Measurements from ENCODE around the gene THSD4. TPM values are rescaled to one million over a fixed set of nuclear protein-coding genes. Genes with fewer than 3 reads are reported as not detected.

Gene THSD4
- total RNA-seq, 2 experiments from 2014 or later, result not detected

DNA sequence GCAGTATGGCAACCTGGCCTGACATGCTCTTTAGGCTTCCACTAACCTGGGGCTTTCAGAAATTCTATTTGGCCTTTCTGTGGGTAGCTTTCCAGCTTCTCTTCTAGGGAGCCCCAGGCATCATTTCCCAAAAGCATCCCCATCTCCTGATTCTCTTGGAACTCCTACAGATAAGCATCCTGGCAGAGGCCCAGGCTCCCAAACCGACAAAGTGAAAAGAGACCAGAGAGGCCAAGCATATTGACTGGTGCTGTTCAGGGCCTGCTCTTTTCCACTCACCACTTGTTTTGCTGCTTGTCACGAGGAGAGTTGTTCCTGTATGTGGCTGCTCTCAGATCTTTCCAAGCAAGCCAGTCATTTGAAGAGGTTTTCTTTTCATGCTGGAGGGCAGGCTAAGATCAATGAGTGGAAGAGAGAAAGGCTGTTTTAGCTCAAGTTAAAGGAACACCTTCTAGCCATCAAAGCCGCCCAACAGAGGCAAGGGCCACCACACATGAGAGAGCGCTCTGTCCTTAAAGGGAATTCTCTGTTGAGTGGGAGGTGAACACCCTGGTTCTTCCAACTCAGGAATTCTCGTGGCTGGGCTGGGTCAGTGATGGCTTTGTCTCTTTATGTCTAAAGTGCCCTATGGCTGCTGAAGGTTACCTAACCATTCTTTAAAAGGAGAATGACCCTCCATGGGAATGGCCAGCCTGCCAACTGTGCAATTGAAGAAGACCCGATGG, 664.0 kb downstream of the THSD4 start:
- Mint-ChIP-seq H3K27ac (no peak overlapping the region), H3K4me1 (ENCODE audit: low read depth) (peaks cover 15% of the 10 kb centered on the region), H3K36me3 (no peaks in the 10 kb centered on the region), H3K9me3 (no peaks in the 10 kb centered on the region), H3K4me3 (no peak overlapping the region), H3K27me3 (peaks cover 15% of the 10 kb centered on the region)
- no peak for DNase-seq
- intact Hi-C loops (cut with micrococcal nuclease), result no loop called here
- CTCF ChIA-PET, result interaction anchor here (0.5 to 5.4 kb wide), 7 partner anchors 20 to 377 kb away, joined by 3 to 44 read pairs (median 5); no protein-coding TSS in a partner anchor
- POLR2A ChIA-PET, result no interaction called here

DNA sequence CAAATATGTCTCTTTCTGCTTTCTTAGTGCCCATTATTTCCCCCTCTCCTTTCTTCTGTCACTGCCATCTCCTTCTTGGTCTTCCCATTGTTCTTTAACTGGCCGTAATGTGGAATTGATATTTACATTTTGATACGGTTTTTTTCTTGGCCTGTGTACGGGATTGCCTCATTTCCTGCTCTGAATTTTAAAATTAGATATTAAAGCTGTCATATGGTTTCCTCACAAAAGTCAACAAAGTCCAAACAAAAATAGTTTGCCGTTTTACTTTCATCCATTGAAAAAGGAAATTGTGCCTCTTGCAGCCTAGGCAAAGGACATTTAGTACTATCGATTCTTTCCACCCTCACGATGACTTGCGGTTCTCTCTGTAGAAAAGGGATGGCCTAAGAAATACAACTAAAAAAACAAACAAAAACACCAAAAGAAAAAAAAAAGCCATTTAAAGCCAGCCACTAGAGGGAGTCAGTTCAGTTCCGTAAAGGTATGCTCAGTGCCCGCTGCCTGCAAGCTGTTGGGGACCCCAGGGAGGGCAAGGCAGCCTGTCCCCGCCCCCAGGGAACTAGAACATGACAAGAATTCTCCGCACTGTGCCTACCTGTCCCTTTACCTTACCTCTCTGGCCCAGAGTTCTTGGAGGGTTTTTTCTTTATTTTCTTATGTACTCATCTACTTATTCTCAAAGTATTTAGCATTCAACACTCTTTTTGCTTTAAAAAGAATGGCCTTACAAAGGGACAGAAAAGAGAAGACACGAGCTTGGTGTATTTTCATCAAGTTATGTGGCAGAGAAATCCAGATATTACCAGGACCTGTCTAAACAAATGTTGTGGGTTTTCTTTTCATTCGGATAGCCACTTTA, 665.1 kb downstream of the THSD4 start:
- POLR2A ChIA-PET, result interaction anchor here (1.7 kb wide), 1 partner anchor 28 kb away, joined by 3 read pairs; no protein-coding TSS in a partner anchor
- Mint-ChIP-seq H3K9me3 (no peaks in the 10 kb centered on the region), H3K4me1 (ENCODE audit: low read depth) (peaks cover 15% of the 10 kb centered on the region), H3K27ac (no peak overlapping the region), H3K4me3 (no peak overlapping the region), H3K36me3 (no peaks in the 10 kb centered on the region), H3K27me3 (peaks cover 25% of the 10 kb centered on the region)
- CTCF ChIA-PET, result interaction anchor here (0.7 to 5.4 kb wide), 9 partner anchors 9 to 383 kb away, joined by 3 to 44 read pairs (median 7); no protein-coding TSS in a partner anchor
- DNase-seq, result peak; percentile 40
- intact Hi-C loops (cut with micrococcal nuclease), result loop anchor here (1.0 kb wide), 1 partner anchor 376 kb away; no protein-coding TSS in a partner anchor

DNA sequence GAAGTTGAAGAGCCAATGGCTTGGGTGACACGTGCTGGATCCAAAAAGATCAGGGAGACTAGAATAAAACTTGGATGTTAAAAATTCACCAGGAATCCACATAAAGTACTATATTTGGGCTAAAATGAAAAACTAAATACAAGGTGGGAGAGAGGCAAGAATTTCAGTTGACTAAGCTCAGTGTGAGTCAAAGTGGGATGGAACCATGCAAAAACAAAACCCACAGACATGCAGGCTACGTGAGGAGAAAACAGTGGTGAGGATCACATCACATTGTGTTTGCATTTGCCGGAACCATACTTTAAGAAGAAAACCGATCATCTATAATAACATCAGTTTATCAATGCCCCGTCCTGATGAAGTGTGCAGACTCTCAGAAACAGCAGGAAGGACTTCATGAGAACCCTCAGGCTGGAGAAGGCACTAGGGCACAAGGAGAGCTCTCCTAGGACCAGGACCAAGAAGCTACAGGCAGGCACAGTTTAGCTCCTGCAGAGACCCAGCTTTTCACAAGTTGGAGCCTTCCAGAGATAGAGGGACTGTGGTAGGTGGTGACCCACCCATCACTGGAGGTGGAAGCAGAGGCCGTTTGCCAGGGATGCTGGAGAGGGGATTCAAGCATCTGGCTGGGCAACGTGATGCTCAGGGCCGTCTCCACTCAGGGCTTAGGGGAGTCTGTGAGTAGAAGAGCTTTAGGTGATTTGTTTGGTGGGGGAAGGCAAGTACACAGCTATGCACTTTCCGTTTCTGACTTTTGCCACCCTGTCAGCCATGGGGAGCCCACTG, 666.1 kb downstream of the THSD4 start:
- no peaks in the 10 kb centered on the region for H3K9me3 Mint-ChIP-seq
- H3K36me3 Mint-ChIP-seq, result no peaks in the 10 kb centered on the region
- peak; percentile 42 for DNase-seq
- intact Hi-C loops (cut with micrococcal nuclease), result no loop called here
- no peak overlapping the region for H3K4me3 Mint-ChIP-seq
- H3K4me1 Mint-ChIP-seq (ENCODE audit: low read depth), result peaks cover 15% of the 10 kb centered on the region
- H3K27ac Mint-ChIP-seq, result no peak overlapping the region
- POLR2A ChIA-PET, result interaction anchor here (1.7 kb wide), 1 partner anchor 29 kb away, joined by 3 read pairs; no protein-coding TSS in a partner anchor
- H3K27me3 Mint-ChIP-seq, result peaks cover 27% of the 10 kb centered on the region
- CTCF ChIA-PET, result interaction anchor here (0.7 to 5.4 kb wide), 8 partner anchors 10 to 395 kb away, joined by 3 to 44 read pairs (median 7); no protein-coding TSS in a partner anchor

DNA sequence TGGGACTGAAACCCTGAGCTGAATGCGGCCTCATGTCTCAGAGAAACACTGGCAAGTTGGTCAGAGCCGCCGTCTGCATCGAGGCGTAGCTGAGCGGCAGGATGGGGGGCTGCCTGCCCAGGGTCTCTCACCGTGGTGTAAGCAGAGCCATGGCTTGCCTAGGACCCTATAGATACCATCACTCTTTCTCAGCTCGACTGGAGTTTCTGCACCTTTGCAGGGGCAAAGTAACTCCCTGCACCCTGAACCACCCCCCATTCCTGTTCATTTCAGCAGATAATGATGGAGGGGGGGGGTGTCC, 666.6 kb downstream of the THSD4 start:
- intact Hi-C loops (cut with micrococcal nuclease), result no loop called here
- no peaks in the 10 kb centered on the region for H3K9me3 Mint-ChIP-seq
- no peak overlapping the region for H3K27ac Mint-ChIP-seq
- H3K4me3 Mint-ChIP-seq, result no peak overlapping the region
- ChIA-PET POLR2A (no interaction called here), CTCF (interaction anchor here (0.7 to 5.4 kb wide), 6 partner anchors 10 to 395 kb away, joined by 4 to 44 read pairs (median 11); no protein-coding TSS in a partner anchor)
- no peak for DNase-seq
- peaks cover 15% of the 10 kb centered on the region for H3K4me1 Mint-ChIP-seq (ENCODE audit: low read depth)
- H3K36me3 Mint-ChIP-seq, result no peaks in the 10 kb centered on the region
- H3K27me3 Mint-ChIP-seq, result peaks cover 27% of the 10 kb centered on the region

DNA sequence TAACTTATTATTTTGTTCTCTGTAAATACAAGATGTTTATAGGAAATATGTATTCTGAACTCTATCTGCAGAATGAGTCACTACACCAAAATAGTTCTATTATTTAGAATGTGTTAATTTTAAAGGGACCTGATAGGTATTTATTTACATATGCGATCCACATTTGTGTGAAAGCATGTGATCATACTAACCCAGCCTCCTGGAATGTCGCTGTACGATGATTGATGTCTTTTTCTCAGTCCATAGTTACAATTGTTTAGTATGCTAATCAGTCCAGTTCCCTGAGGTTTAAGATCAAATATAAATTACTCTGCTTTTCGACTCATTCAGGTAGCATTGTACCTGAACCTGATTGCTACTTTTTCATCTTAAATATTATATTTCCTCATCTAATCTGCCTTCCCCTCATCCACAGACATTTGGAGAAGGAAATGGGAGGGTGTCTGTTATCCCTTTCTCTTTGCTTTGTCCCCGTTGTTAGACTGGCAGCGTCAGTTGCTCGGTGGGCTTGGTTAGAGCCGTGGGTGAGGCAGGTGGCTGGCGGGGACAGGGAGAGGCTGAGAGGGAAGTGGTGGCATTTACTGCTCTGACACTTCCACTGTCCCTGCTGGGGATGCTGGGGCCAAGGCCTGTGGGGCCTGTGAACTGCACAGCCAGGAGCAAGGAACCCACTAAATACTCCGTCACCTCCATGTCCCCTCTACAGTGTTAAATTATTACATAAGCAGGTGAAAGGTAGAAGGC, 667.3 kb downstream of the THSD4 start:
- intact Hi-C loops (cut with micrococcal nuclease), result no loop called here
- Mint-ChIP-seq H3K27me3 (peaks cover 27% of the 10 kb centered on the region), H3K27ac (no peak overlapping the region), H3K4me3 (no peak overlapping the region), H3K4me1 (ENCODE audit: low read depth) (peaks cover 15% of the 10 kb centered on the region), H3K9me3 (no peaks in the 10 kb centered on the region), H3K36me3 (no peaks in the 10 kb centered on the region)
- CTCF ChIA-PET, result interaction anchor here (1.9 to 5.4 kb wide), 2 partner anchors 39 to 374 kb away, joined by 9 to 44 read pairs; no protein-coding TSS in a partner anchor
- DNase-seq, result no peak
- POLR2A ChIA-PET, result no interaction called here

DNA sequence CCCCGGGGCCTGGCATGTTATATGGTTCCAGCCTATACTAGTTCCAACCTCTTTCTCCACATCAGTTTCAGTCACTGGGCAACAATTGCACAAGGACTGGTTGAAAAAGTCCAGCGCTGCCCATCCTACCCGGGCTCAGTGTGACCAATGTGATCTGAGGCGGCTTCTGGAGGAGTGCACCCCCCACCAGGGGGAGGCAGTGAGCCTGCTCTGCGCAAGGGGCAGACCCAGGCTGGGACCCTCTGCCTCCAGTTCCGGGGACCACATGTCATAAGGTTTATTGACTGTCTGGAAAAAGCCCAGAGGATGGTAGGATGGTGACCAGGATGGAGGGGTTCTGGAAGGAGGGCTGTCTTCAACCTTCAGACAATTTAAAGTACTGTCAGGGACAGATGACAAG, 669.4 kb downstream of the THSD4 start:
- ChIA-PET CTCF (interaction anchor here (0.8 to 1.6 kb wide), 4 partner anchors 15 to 372 kb away, joined by 3 to 10 read pairs (median 4); no protein-coding TSS in a partner anchor), POLR2A (no interaction called here)
- peak; percentile 20 for DNase-seq
- H3K4me3 Mint-ChIP-seq, result no peak overlapping the region
- no peaks in the 10 kb centered on the region for H3K36me3 Mint-ChIP-seq
- intact Hi-C loops (cut with micrococcal nuclease), result no loop called here
- H3K9me3 Mint-ChIP-seq, result no peaks in the 10 kb centered on the region
- peaks cover 15% of the 10 kb centered on the region for H3K4me1 Mint-ChIP-seq (ENCODE audit: low read depth)
- no peak overlapping the region for H3K27ac Mint-ChIP-seq
- peaks cover 29% of the 10 kb centered on the region for H3K27me3 Mint-ChIP-seq

DNA sequence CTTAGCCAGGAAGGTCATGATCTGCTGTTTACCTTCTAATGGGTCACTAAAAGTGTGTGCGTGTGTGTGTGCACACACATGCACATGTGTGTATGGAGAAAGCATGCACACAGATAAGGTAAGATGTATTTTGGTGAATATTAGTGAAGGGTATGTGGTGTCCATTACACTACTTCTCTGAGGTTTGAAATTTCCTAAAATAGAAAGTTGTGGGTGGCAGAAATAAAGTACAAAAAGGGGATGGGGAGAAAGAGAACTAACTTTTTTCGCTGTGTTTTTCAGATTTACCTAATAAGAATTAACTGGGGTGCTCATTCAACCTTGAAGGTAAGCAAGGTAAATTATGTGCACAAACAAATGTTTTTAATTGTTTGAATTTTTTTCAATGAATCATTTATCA, 670.7 kb downstream of the THSD4 start:
- Mint-ChIP-seq H3K36me3 (no peaks in the 10 kb centered on the region), H3K27ac (no peak overlapping the region), H3K4me1 (ENCODE audit: low read depth) (peaks cover 8% of the 10 kb centered on the region), H3K27me3 (peaks cover 23% of the 10 kb centered on the region), H3K4me3 (no peak overlapping the region), H3K9me3 (no peaks in the 10 kb centered on the region)
- POLR2A ChIA-PET, result no interaction called here
- DNase-seq, result no peak
- CTCF ChIA-PET, result interaction anchor here (0.9 to 1.0 kb wide), 2 partner anchors 42 to 368 kb away, joined by 3 to 4 read pairs; no protein-coding TSS in a partner anchor
- intact Hi-C loops (cut with micrococcal nuclease), result no loop called here

DNA sequence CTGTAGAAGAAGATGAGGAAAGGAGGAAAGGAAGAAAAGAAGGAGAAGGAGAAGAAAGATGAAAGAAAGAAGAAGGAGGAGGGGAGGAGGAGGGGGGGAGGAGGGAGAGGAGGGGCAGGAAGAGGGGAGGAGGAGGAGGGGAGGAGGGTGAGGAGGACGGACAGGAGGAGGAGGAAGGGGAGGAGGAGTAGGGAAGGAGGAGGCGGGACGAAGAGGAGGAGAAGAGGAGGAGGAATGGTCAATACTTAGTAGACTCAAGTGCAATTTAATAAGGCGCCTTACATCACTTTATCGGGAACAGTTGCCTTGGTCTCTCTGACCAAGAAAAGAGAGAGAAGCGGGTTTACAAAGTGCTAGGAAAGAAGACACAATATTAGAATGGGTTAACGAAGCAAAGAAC, 671.4 kb downstream of the THSD4 start:
- ChIA-PET CTCF (interaction anchor here (0.9 kb wide), 1 partner anchor 368 kb away, joined by 4 read pairs; no protein-coding TSS in a partner anchor), POLR2A (no interaction called here)
- H3K27ac Mint-ChIP-seq, result no peak overlapping the region
- H3K4me1 Mint-ChIP-seq (ENCODE audit: low read depth), result peaks cover 1% of the 10 kb centered on the region
- H3K27me3 Mint-ChIP-seq, result peaks cover 20% of the 10 kb centered on the region
- intact Hi-C loops (cut with micrococcal nuclease), result no loop called here
- H3K36me3 Mint-ChIP-seq, result no peaks in the 10 kb centered on the region
- DNase-seq, result no peak
- no peak overlapping the region for H3K4me3 Mint-ChIP-seq
- H3K9me3 Mint-ChIP-seq, result no peaks in the 10 kb centered on the region

DNA sequence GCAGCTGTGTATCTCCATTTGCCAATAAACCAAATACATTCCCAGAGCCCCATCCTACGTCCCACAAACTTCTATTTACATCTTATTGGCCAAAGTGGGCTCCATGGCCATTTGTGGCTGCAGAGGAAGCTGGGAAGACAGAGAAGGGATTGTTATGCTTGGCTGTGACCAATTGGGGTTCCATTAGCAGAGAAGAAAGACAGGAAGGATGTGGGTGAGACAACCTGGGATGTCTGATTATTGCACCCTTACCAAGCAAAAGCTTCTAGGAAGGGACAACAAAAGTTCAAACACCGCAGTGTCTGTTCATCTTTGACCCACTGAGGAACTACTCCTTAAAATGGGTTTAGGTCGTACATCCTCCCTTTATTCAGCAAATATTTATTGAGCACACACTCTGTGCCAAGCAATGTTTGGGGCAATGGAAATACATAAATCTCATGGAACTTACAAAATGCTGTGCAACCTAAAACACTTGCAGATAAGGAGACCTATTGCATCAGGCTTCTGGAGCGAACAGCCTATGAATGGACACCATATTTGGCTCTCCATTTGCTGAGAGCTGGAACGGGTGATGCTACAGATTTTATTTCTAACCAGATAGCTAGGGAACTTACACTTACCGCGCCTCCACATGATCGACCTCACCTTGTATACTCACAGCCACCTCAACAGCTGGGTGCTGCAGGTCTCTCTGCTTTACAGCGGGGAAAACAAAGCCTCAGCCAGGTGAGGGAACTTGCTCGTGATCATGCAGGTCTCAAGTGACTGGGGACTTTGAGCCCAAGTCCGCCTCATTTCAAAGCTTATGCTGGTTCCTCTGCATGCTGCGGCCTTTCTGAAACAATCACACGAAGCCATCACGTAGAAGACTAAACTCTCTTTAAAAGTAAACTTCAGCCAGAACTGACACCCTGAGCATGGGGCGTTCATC, 673.6 kb downstream of the THSD4 start:
- Mint-ChIP-seq H3K36me3 (no peaks in the 10 kb centered on the region), H3K4me3 (no peak overlapping the region), H3K27ac (no peak overlapping the region), H3K27me3 (peaks cover 16% of the 10 kb centered on the region), H3K9me3 (no peaks in the 10 kb centered on the region), H3K4me1 (ENCODE audit: low read depth) (no peaks in the 10 kb centered on the region)
- ChIA-PET POLR2A (no interaction called here), CTCF (interaction anchor here (1.0 kb wide), 1 partner anchor 12 kb away, joined by 4 read pairs; no protein-coding TSS in a partner anchor)
- intact Hi-C loops (cut with micrococcal nuclease), result no loop called here
- DNase-seq, result no peak

DNA sequence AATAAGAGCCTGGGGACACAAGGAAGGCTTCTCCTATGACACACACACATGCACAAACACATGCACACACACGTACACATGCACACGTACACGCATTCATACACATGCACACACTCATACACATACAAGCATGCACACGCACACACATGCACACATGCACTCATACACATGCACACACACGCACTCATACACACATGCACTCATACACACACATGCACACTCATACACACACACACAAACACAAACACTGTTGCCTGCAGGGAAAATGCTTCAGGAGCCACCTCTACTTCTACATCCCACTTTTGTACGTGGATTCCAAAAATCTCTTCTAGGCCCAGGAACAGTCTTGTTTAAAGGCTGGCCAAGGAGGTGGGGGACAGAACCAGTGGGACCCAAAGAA, 674.3 kb downstream of the THSD4 start:
- intact Hi-C loops (cut with micrococcal nuclease), result no loop called here
- H3K4me3 Mint-ChIP-seq, result no peak overlapping the region
- no peaks in the 10 kb centered on the region for H3K9me3 Mint-ChIP-seq
- no peaks in the 10 kb centered on the region for H3K36me3 Mint-ChIP-seq
- H3K27me3 Mint-ChIP-seq, result peaks cover 14% of the 10 kb centered on the region
- ChIA-PET CTCF (interaction anchor here (1.0 kb wide), 1 partner anchor 11 kb away, joined by 4 read pairs; no protein-coding TSS in a partner anchor), POLR2A (no interaction called here)
- H3K4me1 Mint-ChIP-seq (ENCODE audit: low read depth), result no peaks in the 10 kb centered on the region
- DNase-seq, result no peak
- H3K27ac Mint-ChIP-seq, result no peak overlapping the region

All from activated CD4-positive, alpha-beta memory T cell treated with anti-CD3 and anti-CD28 coated beads for 36 hours (primary cell).